Measurements from ENCODE around the gene KPNA6. TPM values are rescaled to one million over a fixed set of nuclear protein-coding genes. Genes with fewer than 3 reads are reported as not detected.
"Not testable (repeated sequence)": the region's sequence is repeated elsewhere in the genome, so short reads cannot be mapped to it uniquely, and the experiment has no call there.

KPNA6 gene
- total RNA-seq, 1 experiment from 2014 or later = 104 TPM

GRCh38 chr1:32128964-32129363 is 21.1 kb downstream of the KPNA6 start:
- H3K36me3 Mint-ChIP-seq = no peaks in the 10 kb centered on the region
- H3K27ac Mint-ChIP-seq = peak overlapping the region; percentile 45
- ChIA-PET POLR2A (interaction anchor here (0.7 kb wide), 1 partner anchor 1051 kb away, joined by 3 read pairs; no protein-coding TSS in a partner anchor), CTCF (interaction anchor here (0.6 to 4.1 kb wide), 7 partner anchors 10 to 142 kb away, joined by 3 to 20 read pairs (median 3); partner anchors contain the start of genes KPNA6 and TMEM39B)
- no peak overlapping the region for H3K4me3 Mint-ChIP-seq
- peaks cover 25% of the 10 kb centered on the region for H3K4me1 Mint-ChIP-seq
- no peaks in the 10 kb centered on the region for H3K27me3 Mint-ChIP-seq (ENCODE audit: low read depth)
- no peaks in the 10 kb centered on the region for H3K9me3 Mint-ChIP-seq
- TF ChIP-seq, protein P1, sequence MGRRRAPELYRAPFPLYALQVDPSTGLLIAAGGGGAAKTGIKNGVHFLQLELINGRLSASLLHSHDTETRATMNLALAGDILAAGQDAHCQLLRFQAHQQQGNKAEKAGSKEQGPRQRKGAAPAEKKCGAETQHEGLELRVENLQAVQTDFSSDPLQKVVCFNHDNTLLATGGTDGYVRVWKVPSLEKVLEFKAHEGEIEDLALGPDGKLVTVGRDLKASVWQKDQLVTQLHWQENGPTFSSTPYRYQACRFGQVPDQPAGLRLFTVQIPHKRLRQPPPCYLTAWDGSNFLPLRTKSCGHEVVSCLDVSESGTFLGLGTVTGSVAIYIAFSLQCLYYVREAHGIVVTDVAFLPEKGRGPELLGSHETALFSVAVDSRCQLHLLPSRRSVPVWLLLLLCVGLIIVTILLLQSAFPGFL (CRISPR knock-in tag; IDR thresholded peaks at IDR 0.05; ENCODE audit: borderline replicate concordance) = no peak
- TF ChIP-seq HMGXB4 (CRISPR knock-in tag; IDR thresholded peaks at IDR 0.05) (no peak), TEAD1 (CRISPR knock-in tag; IDR thresholded peaks at IDR 0.05) (no peak), ZNF512 (CRISPR knock-in tag; IDR thresholded peaks at IDR 0.05; ENCODE audit: borderline replicate concordance) (no peak), ZNF121 (CRISPR knock-in tag; IDR thresholded peaks at IDR 0.05) (no peak), ZNF425 (CRISPR knock-in tag; conservative IDR thresholded peaks at IDR 0.05) (no peak), HMGA2 (CRISPR knock-in tag; IDR thresholded peaks at IDR 0.05) (no peak), ZNF532 (CRISPR knock-in tag; IDR thresholded peaks at IDR 0.05; ENCODE audit: borderline replicate concordance) (no peak), SMAD3 (CRISPR knock-in tag; IDR thresholded peaks at IDR 0.05; ENCODE audit: borderline replicate concordance) (no peak), ZNF671 (CRISPR knock-in tag; IDR thresholded peaks at IDR 0.05) (no peak), ZNF416 (CRISPR knock-in tag; IDR thresholded peaks at IDR 0.05) (no peak)
- TF ChIP-seq, protein P2, sequence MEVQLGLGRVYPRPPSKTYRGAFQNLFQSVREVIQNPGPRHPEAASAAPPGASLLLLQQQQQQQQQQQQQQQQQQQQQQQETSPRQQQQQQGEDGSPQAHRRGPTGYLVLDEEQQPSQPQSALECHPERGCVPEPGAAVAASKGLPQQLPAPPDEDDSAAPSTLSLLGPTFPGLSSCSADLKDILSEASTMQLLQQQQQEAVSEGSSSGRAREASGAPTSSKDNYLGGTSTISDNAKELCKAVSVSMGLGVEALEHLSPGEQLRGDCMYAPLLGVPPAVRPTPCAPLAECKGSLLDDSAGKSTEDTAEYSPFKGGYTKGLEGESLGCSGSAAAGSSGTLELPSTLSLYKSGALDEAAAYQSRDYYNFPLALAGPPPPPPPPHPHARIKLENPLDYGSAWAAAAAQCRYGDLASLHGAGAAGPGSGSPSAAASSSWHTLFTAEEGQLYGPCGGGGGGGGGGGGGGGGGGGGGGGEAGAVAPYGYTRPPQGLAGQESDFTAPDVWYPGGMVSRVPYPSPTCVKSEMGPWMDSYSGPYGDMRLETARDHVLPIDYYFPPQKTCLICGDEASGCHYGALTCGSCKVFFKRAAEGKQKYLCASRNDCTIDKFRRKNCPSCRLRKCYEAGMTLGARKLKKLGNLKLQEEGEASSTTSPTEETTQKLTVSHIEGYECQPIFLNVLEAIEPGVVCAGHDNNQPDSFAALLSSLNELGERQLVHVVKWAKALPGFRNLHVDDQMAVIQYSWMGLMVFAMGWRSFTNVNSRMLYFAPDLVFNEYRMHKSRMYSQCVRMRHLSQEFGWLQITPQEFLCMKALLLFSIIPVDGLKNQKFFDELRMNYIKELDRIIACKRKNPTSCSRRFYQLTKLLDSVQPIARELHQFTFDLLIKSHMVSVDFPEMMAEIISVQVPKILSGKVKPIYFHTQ (CRISPR knock-in tag; IDR thresholded peaks at IDR 0.05) = no peak
- TF ChIP-seq, protein P3, sequence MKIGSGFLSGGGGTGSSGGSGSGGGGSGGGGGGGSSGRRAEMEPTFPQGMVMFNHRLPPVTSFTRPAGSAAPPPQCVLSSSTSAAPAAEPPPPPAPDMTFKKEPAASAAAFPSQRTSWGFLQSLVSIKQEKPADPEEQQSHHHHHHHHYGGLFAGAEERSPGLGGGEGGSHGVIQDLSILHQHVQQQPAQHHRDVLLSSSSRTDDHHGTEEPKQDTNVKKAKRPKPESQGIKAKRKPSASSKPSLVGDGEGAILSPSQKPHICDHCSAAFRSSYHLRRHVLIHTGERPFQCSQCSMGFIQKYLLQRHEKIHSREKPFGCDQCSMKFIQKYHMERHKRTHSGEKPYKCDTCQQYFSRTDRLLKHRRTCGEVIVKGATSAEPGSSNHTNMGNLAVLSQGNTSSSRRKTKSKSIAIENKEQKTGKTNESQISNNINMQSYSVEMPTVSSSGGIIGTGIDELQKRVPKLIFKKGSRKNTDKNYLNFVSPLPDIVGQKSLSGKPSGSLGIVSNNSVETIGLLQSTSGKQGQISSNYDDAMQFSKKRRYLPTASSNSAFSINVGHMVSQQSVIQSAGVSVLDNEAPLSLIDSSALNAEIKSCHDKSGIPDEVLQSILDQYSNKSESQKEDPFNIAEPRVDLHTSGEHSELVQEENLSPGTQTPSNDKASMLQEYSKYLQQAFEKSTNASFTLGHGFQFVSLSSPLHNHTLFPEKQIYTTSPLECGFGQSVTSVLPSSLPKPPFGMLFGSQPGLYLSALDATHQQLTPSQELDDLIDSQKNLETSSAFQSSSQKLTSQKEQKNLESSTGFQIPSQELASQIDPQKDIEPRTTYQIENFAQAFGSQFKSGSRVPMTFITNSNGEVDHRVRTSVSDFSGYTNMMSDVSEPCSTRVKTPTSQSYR (CRISPR knock-in tag; IDR thresholded peaks at IDR 0.05) = no peak
- no peak for ATAC-seq
- no peak for DNase-seq (ENCODE audit: low spot score)

- H3K27me3 Mint-ChIP-seq (ENCODE audit: low read depth); H3K27ac Mint-ChIP-seq; POLR2A ChIA-PET; H3K4me3 Mint-ChIP-seq; H3K36me3 Mint-ChIP-seq; ATAC-seq; DNase-seq (ENCODE audit: low spot score); H3K4me1 Mint-ChIP-seq; H3K9me3 Mint-ChIP-seq: not testable (repeated sequence)
- CTCF ChIA-PET = interaction anchor here (1.7 kb wide), 1 partner anchor 24 kb away, joined by 5 read pairs; no protein-coding TSS in a partner anchor
Observed at GRCh38 chr1:32133950-32134280, 26.1 kb downstream of the KPNA6 start.

Measured in WTC11 (cell line).